A673 (cell line): ENCODE data around the gene SLC2A9. TPM values are rescaled to one million over a fixed set of nuclear protein-coding genes. Genes with fewer than 3 reads are reported as not detected.

ENCODE experiments used
- BruUV-seq: library from RNA; stranded (reverse); fragments of 400-500 nt; replicated peaks from 2 replicates; lab custom pipeline; 2021; lab: Mats Ljungman, UMichigan
- CTCF ChIA-PET: fragments of 300-600 bp; sonication (Branson Sonifier 250); formaldehyde crosslinking; loops from one replicate; lab custom pipeline; 2022; ENCODE audit warnings: antibody characterized with exemption; lab: Charles Lee
- POLR2A ChIA-PET: fragments of 300-600 bp; sonication (Branson Sonifier 250); formaldehyde crosslinking; loops from one replicate; lab custom pipeline; 2022; ENCODE audit warnings: antibody characterized with exemption; ENCODE audit not compliant: low non-redundant PET; lab: Charles Lee
- DNase-seq: peaks from one replicate; pipeline ENCODE4 v3.0.0-alpha.2; 2015; ENCODE audit warnings: low spot score
- H3K27ac ChIP-seq: fragments of 200-600 bp; sonication (generic); 2 replicates; pipeline ENCODE4 v1.5.1; 2016; ENCODE audit warnings: mixed run types, low read depth, mild to moderate bottlenecking, mixed read lengths, antibody characterized with exemption, low read length; ENCODE audit not compliant: poor library complexity, severe bottlenecking
- H3K27me3 ChIP-seq: fragments of 200-600 bp; sonication (generic); replicated peaks from 2 replicates; pipeline ENCODE4 v1.6.1; 2017; ENCODE audit warnings: mixed run types, low read depth, mild to moderate bottlenecking, mixed read lengths, antibody characterized with exemption, low read length; ENCODE audit not compliant: insufficient read depth, poor library complexity
- H3K36me3 ChIP-seq: fragments of 200-600 bp; sonication (generic); 2 replicates; pipeline ENCODE4 v1.6.1; 2016; ENCODE audit warnings: mixed run types, mild to moderate bottlenecking, mixed read lengths, antibody characterized with exemption, low read length; ENCODE audit not compliant: insufficient read depth, poor library complexity, severe bottlenecking
- H3K4me1 ChIP-seq: fragments of 200-600 bp; sonication (generic); 2 replicates; pipeline ENCODE4 v1.6.1; 2017; ENCODE audit warnings: mixed run types, mild to moderate bottlenecking, mixed read lengths, antibody characterized with exemption, low read length; ENCODE audit not compliant: insufficient read depth, poor library complexity, severe bottlenecking
- H3K4me3 ChIP-seq: fragments of 200-600 bp; sonication (generic); 2 replicates; pipeline ENCODE4 v1.5.1; 2016; ENCODE audit warnings: low read depth, mixed run types, mild to moderate bottlenecking, mixed read lengths, low read length; ENCODE audit not compliant: poor library complexity, severe bottlenecking
- H3K9me3 ChIP-seq: fragments of 200-600 bp; sonication (generic); 2 replicates; pipeline ENCODE4 v1.6.1; 2016; ENCODE audit warnings: mixed run types, low read depth, mild to moderate bottlenecking, mixed read lengths, antibody characterized with exemption, low read length; ENCODE audit not compliant: poor library complexity, severe bottlenecking
- EZH2 ChIP-seq: fragments of 200-600 bp; sonication (generic); IDR thresholded peaks from 2 replicates; pipeline ENCODE4 v1.6.1; 2017; ENCODE audit warnings: borderline replicate concordance, low read depth, mild to moderate bottlenecking, mixed read lengths, antibody characterized with exemption, low read length; ENCODE audit not compliant: poor library complexity, severe bottlenecking
- intact Hi-C: fragments of 100-400 bp; cut with micrococcal nuclease; formaldehyde crosslinking; loops from one replicate; pipeline ENCODE4 v1.10.0; 2022; ENCODE audit not compliant: unreplicated experiment
- total RNA-seq: library from RNA; stranded (reverse); gene quantifications from 2 replicates; pipeline ENCODE4 v1.2.3, GENCODE V29; 2021
- TF ChIP-seq, protein P1 (sequence below): fragments of 300-800, 200-600 bp; sonication (generic); conservative IDR thresholded peaks from 2 replicates; pipeline ENCODE4 v1.5.1; 2017; ENCODE audit warnings: low read depth, mild to moderate bottlenecking, antibody characterized with exemption, low read length, moderate library complexity, mixed read lengths

Gene SLC2A9
- total RNA-seq, 1 experiment from 2014 or later: not detected

DNA sequence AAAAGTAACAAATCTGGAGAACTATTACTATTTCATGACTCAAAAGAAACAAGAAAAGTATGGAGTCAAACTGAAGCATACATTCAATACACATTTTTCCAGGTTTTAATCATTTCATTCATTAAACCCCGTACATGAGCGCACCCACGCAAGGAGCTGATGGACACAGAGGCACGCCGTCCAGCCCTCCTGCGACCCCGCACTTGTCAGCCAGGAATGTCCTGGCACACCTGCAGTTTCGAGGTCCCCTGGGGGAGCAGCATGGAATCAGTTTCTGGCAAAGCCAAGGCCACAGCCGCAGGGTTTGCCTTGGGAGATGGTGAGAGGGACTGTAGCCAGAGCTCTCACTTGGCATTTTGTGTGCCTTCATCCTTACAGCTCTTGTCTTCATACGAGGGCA, 12.8 kb upstream of the SLC2A9 start:
- Histone ChIP-seq H3K4me3 (no peak overlapping the region), H3K27ac (no peak overlapping the region), H3K4me1 (no peaks in the 10 kb centered on the region), H3K9me3 (no peaks in the 10 kb centered on the region), H3K27me3 (peaks cover 21% of the 10 kb centered on the region), H3K36me3 (no peaks in the 10 kb centered on the region)
- POLR2A ChIA-PET: no interaction called here
- CTCF ChIA-PET: no interaction called here
- intact Hi-C loops: no loop called here
- TF ChIP-seq EZH2: no peak
- TF ChIP-seq, protein P1, sequence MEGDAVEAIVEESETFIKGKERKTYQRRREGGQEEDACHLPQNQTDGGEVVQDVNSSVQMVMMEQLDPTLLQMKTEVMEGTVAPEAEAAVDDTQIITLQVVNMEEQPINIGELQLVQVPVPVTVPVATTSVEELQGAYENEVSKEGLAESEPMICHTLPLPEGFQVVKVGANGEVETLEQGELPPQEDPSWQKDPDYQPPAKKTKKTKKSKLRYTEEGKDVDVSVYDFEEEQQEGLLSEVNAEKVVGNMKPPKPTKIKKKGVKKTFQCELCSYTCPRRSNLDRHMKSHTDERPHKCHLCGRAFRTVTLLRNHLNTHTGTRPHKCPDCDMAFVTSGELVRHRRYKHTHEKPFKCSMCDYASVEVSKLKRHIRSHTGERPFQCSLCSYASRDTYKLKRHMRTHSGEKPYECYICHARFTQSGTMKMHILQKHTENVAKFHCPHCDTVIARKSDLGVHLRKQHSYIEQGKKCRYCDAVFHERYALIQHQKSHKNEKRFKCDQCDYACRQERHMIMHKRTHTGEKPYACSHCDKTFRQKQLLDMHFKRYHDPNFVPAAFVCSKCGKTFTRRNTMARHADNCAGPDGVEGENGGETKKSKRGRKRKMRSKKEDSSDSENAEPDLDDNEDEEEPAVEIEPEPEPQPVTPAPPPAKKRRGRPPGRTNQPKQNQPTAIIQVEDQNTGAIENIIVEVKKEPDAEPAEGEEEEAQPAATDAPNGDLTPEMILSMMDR: no peak
- no TSS peak for BruUV-seq
- no peak for DNase-seq

DNA sequence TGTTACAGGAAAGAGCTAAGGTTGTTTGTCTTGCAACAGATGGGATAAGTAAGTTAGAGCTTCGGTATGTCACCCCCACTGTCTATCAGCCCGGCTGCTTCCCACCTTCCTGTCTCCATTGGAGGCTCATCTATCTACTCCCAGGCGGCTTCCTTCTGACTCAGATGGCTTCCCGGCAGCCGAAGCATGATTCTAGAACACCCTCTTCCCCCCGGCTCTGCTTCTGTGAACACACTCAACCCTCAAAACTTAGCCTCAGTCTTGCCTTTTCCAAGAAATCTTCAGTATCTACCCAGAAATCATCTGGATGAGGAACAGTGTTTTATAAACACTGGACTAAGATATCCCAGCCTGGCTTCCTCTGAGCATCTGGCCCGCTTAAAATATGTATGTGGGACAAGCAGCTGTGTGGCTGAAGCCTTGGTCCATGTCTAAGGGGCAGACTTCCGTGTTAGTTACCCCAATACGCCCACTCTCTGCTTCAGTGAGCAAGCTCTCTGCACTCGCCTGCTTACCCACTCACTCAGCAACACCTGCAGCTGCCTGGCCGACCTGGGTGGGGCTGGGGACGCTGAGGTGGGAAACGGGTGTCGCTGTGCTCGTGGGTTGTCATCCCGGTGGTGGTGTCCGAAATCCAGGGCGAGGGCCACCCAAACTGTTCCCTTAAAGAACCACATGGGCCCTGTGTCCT, 12.0 kb upstream of the SLC2A9 start:
- intact Hi-C loops: no loop called here
- Histone ChIP-seq H3K4me3 (no peak overlapping the region), H3K36me3 (no peaks in the 10 kb centered on the region), H3K27ac (no peak overlapping the region), H3K9me3 (no peaks in the 10 kb centered on the region), H3K4me1 (no peaks in the 10 kb centered on the region), H3K27me3 (peaks cover 24% of the 10 kb centered on the region)
- ChIA-PET CTCF (no interaction called here), POLR2A (no interaction called here)
- no peak for TF ChIP-seq EZH2
- TF ChIP-seq, protein P1: no peak
- no TSS peak for BruUV-seq
- DNase-seq: no peak

DNA sequence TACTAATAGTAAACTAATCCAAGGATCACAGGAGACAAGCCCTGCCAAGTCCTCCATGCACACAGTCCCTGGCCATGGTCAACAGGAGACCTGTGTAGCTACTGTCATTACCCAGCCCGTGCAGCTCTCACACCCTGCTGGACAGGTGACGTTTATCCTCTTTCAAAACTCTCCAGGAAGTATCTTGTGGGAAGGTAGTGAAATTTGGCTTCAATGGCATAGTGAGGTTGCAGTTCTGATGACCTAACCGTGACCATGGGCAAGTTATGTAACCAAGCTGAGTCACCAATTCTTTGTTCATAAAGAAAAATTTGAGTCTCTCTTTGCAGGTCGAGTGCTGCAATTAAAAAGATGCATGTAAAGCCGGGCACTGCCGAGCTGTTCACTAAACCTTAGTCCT, 11.3 kb upstream of the SLC2A9 start:
- CTCF ChIA-PET: no interaction called here
- no peak overlapping the region for H3K27ac ChIP-seq
- TF ChIP-seq, protein P1: no peak
- TF ChIP-seq EZH2: no peak
- no peaks in the 10 kb centered on the region for H3K36me3 ChIP-seq
- POLR2A ChIA-PET: no interaction called here
- DNase-seq: no peak
- no peaks in the 10 kb centered on the region for H3K4me1 ChIP-seq
- no peak overlapping the region for H3K4me3 ChIP-seq
- H3K9me3 ChIP-seq: no peaks in the 10 kb centered on the region
- intact Hi-C loops: no loop called here
- BruUV-seq: no TSS peak
- peaks cover 31% of the 10 kb centered on the region for H3K27me3 ChIP-seq
